ENCODE data around the gene MAJIN. TPM values are rescaled to one million over a fixed set of nuclear protein-coding genes. Genes with fewer than 3 reads are reported as not detected.

The MAJIN gene
- total RNA-seq, 1 donor from 2014 or later = not detected

DNA sequence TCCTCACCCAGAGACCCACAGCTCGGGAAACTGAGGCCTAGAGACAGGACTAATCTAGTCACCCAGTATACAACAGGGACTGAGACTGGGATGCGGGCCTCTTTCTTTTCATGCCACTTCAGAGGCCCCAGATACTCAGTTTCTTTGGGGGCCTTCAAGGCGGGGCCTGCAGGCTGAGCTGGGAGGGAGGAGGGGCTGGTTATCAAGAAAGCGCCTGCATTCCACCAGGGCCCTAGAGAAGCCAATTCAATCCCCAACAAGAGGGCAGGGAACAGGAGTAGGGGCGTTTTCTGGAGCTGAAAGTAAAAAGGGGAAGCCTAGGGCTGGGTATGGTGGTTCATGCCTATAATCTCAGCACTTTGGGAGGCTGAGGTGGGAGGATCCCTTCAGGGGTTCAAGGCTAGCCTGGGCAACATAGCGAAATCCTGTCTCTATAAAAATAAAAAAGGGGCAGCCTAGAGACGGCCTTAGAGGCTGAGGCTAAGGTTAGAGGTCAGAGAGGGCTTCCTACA is 56.5 kb downstream of the MAJIN start:
- H3K9me3 ChIP-seq = no peaks in the 10 kb centered on the region
- DNase-seq (ENCODE audit: extremely low spot score in 2 of 2) = no peak
- peak overlapping the region; percentile 85 for H3K27ac ChIP-seq
- peak overlapping the region; percentile 52 to 89 for H3K4me3 ChIP-seq
- peaks cover 3 to 39% of the 10 kb centered on the region in 2 donors for H3K36me3 ChIP-seq
- intact Hi-C loops (cut with DNase I) = loop anchor here (10.0 kb wide), 1 partner anchor 1301 kb away; the partner anchor contains the start of gene PLAAT3
- no peaks in the 10 kb centered on the region for H3K27me3 ChIP-seq
- H3K4me1 ChIP-seq = peaks cover 34% of the 10 kb centered on the region
- TF ChIP-seq POLR2A (IDR thresholded peaks at IDR 0.05) (no peak), POLR2AphosphoS5 (IDR thresholded peaks at IDR 0.05; ENCODE audit: insufficient read depth in 1 of 2, low read depth in 1 of 2) (no peak)
- TF ChIP-seq, protein P1, sequence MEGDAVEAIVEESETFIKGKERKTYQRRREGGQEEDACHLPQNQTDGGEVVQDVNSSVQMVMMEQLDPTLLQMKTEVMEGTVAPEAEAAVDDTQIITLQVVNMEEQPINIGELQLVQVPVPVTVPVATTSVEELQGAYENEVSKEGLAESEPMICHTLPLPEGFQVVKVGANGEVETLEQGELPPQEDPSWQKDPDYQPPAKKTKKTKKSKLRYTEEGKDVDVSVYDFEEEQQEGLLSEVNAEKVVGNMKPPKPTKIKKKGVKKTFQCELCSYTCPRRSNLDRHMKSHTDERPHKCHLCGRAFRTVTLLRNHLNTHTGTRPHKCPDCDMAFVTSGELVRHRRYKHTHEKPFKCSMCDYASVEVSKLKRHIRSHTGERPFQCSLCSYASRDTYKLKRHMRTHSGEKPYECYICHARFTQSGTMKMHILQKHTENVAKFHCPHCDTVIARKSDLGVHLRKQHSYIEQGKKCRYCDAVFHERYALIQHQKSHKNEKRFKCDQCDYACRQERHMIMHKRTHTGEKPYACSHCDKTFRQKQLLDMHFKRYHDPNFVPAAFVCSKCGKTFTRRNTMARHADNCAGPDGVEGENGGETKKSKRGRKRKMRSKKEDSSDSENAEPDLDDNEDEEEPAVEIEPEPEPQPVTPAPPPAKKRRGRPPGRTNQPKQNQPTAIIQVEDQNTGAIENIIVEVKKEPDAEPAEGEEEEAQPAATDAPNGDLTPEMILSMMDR (IDR thresholded peaks at IDR 0.05) = no peak

DNA sequence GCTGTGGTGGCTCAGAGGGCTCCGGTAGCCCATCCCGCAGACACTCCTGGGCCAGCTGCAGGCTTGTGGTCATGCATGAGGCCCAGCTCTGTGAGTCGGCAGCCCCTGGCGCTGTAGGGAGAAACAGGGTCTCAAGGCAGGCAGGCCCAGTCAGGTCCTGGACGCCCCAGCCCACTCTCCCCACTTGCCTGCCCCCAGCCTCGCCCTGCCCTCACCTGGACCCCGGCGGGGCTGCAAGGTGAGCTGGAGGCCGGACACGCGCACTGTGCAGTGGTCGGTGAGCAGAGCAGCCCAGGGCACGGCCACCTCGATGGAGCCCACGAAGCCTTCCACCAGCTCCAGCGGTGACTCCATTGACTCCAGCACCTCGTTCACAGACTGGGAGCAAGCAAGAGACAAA is 57.8 kb downstream of the MAJIN start:
- intact Hi-C loops (cut with DNase I) = loop anchor here (10.0 kb wide), 1 partner anchor 1299 kb away; the partner anchor contains the start of gene PLAAT3
- no peak for DNase-seq (ENCODE audit: extremely low spot score in 2 of 2)
- Histone ChIP-seq H3K9me3 (no peaks in the 10 kb centered on the region), H3K4me1 (peaks cover 33% of the 10 kb centered on the region), H3K27ac (no peak overlapping the region), H3K36me3 (peaks cover 3 to 52% of the 10 kb centered on the region in 2 donors), H3K4me3 (no peak overlapping the region), H3K27me3 (no peaks in the 10 kb centered on the region)
- TF ChIP-seq, protein P1 (IDR thresholded peaks at IDR 0.05) = no peak
- no peak for TF ChIP-seq POLR2A (IDR thresholded peaks at IDR 0.05)

DNA sequence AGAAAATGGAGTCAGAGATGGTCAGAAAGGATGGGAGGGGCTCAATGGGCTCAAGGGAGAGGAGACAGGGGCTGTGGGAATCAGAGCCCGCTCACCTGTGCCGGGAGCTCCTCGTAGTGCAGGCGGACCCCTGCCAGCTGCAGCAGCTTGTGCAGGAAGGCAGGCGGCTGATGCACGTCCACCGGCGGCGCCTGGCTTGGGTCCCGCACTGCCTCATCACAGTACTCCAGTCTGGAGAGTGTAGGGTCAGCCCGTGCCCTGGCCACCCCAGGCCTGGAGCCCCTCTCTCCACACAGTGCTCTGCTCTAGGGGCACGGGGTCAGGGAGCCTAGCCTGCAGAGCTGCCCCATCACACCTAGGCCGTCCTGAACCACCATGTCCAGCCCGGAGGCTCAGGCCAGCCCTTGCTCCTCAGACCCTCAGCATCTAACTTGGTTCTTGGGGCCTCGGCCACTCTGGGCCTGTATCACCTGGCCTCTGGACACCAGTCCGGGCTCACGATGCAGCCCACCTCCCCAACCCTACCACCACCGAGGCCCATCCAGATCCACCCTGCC is 58.7 kb downstream of the MAJIN start:
- H3K27me3 ChIP-seq = no peaks in the 10 kb centered on the region
- H3K9me3 ChIP-seq = no peaks in the 10 kb centered on the region
- intact Hi-C loops (cut with DNase I) = loop anchor here (10.0 kb wide), 1 partner anchor 1298 kb away; the partner anchor contains the start of gene PLAAT3
- no peak for TF ChIP-seq POLR2AphosphoS5 (IDR thresholded peaks at IDR 0.05; ENCODE audit: insufficient read depth in 1 of 2, low read depth in 1 of 2)
- TF ChIP-seq, protein P1 (IDR thresholded peaks at IDR 0.05) = no peak
- TF ChIP-seq POLR2A (IDR thresholded peaks at IDR 0.05) = no peak
- H3K4me3 ChIP-seq = no peak overlapping the region
- peaks cover 3 to 60% of the 10 kb centered on the region in 2 donors for H3K36me3 ChIP-seq
- peaks cover 25% of the 10 kb centered on the region for H3K4me1 ChIP-seq
- no peak for DNase-seq (ENCODE audit: extremely low spot score in 2 of 2)
- no peak overlapping the region for H3K27ac ChIP-seq

DNA sequence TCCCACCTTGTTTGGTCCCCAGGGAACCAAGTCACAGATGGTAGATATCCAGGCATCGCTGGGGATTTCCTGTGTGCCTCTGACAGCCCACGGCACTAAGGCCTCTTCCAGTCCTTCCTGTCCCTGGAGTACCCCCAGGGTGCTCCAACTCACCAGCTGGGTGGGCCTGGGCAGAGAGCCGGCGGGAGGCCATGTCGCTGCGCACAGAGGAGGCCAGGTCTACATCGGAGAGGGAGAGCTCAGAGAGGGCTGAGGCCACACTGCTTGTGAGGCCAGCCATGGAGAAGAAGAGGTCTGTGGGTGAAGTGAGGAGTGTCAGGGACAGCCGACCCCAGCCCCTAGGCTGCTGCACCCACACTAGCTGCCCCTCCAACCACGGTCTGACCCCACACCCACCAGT is 60.2 kb downstream of the MAJIN start:
- Histone ChIP-seq H3K27me3 (no peaks in the 10 kb centered on the region), H3K9me3 (no peaks in the 10 kb centered on the region), H3K36me3 (peaks cover 3 to 76% of the 10 kb centered on the region in 2 donors), H3K4me3 (no peak overlapping the region), H3K27ac (no peak overlapping the region), H3K4me1 (peaks cover 16% of the 10 kb centered on the region)
- intact Hi-C loops (cut with DNase I) = loop anchor here (10.0 kb wide), 1 partner anchor 1297 kb away; the partner anchor contains the start of gene PLAAT3
- TF ChIP-seq POLR2AphosphoS5 (IDR thresholded peaks at IDR 0.05; ENCODE audit: insufficient read depth in 1 of 2, low read depth in 1 of 2) (no peak), POLR2A (IDR thresholded peaks at IDR 0.05) (no peak)
- TF ChIP-seq, protein P1 (IDR thresholded peaks at IDR 0.05) = no peak
- no peak for DNase-seq (ENCODE audit: extremely low spot score in 2 of 2)

DNA sequence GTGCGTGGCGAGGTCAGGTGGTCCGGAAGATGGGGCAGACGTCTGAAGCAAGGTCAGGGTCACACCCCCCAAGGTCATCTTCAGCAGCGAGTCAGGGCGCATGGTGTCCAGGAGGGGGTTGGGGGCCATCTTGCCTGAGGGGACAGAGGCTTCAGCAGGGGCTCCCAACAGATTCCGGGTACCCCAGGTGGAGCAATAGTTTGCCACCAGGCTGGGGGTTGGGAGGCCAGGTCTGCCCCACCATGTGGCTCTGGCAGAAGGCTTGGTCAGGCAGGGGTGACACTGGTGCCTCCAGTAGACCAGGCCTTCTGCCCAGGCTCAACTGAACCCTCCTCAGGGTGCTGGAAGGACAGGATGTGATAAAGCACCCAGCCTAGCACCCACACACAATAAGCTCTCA is 60.8 kb downstream of the MAJIN start:
- no peak overlapping the region for H3K4me3 ChIP-seq
- no peak for DNase-seq (ENCODE audit: extremely low spot score in 2 of 2)
- H3K27me3 ChIP-seq = no peaks in the 10 kb centered on the region
- H3K36me3 ChIP-seq = peaks cover 3 to 82% of the 10 kb centered on the region in 2 donors
- H3K4me1 ChIP-seq = peaks cover 10% of the 10 kb centered on the region
- TF ChIP-seq POLR2AphosphoS5 (IDR thresholded peaks at IDR 0.05; ENCODE audit: insufficient read depth in 1 of 2, low read depth in 1 of 2) (no peak), POLR2A (IDR thresholded peaks at IDR 0.05) (no peak)
- TF ChIP-seq, protein P1 (IDR thresholded peaks at IDR 0.05) = no peak
- intact Hi-C loops (cut with DNase I) = loop anchor here (10.0 kb wide), 1 partner anchor 1296 kb away; the partner anchor contains the start of gene PLAAT3
- H3K9me3 ChIP-seq = no peaks in the 10 kb centered on the region
- H3K27ac ChIP-seq = no peak overlapping the region
